CD4-positive, alpha-beta T cell (primary cell): ENCODE results near the gene CDH8. TPM values are rescaled to one million over a fixed set of nuclear protein-coding genes. Genes with fewer than 3 reads are reported as not detected.

Experiments used
- ATAC-seq: fragments of 200-7000 bp; cut with Tn5 transposase; one replicate; pipeline ENCODE4 v1.10.0; 2022; ENCODE audit warnings: mild to moderate bottlenecking; ENCODE audit not compliant: poor library complexity
- CTCF ChIA-PET: fragments of 350-600 bp; sonication (Branson Sonifier 250); formaldehyde crosslinking; loops from one replicate; lab custom pipeline; 2021; ENCODE audit warnings: antibody characterized with exemption, inconsistent platforms; lab: Charles Lee
- POLR2A ChIA-PET: fragments of 350-600 bp; sonication (Branson Sonifier 250); formaldehyde crosslinking; loops from one replicate; lab custom pipeline; 2021; ENCODE audit warnings: antibody characterized with exemption, inconsistent platforms; lab: Charles Lee
- DNase-seq, 14 experiments: peaks; one replicate each; pipeline ENCODE4 v3.0.0-alpha.2; 2013 to 2020; ENCODE audit warnings: mixed read lengths in 2 of 14
- H3K27ac ChIP-seq, 2 donors: one replicate each; pipeline versions ENCODE4 v1.5.1 to v1.7.0; 2013; ENCODE audit warnings: low read length in 2 of 2, low read depth in 1 of 2, mild to moderate bottlenecking in 1 of 2
- H3K27me3 ChIP-seq, 2 experiments: 1 replicate in 1 of 2; 2 replicates in 1 of 2; pipeline versions ENCODE4 v1.6.1 to v1.7.0; 2013; ENCODE audit warnings: low read length in 2 of 2, control low read depth in 1 of 2, mild to moderate bottlenecking in 1 of 2, moderate library complexity in 1 of 2; ENCODE audit not compliant: insufficient read depth in 2 of 2, control insufficient read depth in 1 of 2
- H3K36me3 ChIP-seq: one replicate; pipeline ENCODE4 v1.6.1; 2013; ENCODE audit warnings: low read length, control low read depth; ENCODE audit not compliant: insufficient read depth
- H3K4me1 ChIP-seq: one replicate; pipeline ENCODE4 v1.6.1; 2013; ENCODE audit warnings: low read length, control low read depth; ENCODE audit not compliant: insufficient read depth
- H3K4me3 ChIP-seq: one replicate; pipeline ENCODE4 v1.5.1; 2013; ENCODE audit warnings: mild to moderate bottlenecking, low read length, moderate library complexity
- H3K9me3 ChIP-seq, 2 experiments: 1 replicate in 1 of 2; 2 replicates in 1 of 2; pipeline versions ENCODE4 v1.6.1 to v1.7.0; 2013; ENCODE audit warnings: low read length in 2 of 2, mild to moderate bottlenecking in 2 of 2, control low read depth in 1 of 2, moderate library complexity in 1 of 2; ENCODE audit not compliant: control insufficient read depth in 1 of 2, insufficient read depth in 1 of 2
- H3K27ac Mint-ChIP-seq: one replicate; pipeline ENCODE4 v1.8.0; 2020; ENCODE audit warnings: mixed read lengths
- H3K27me3 Mint-ChIP-seq: one replicate; pipeline ENCODE4 v1.8.0; 2021; ENCODE audit warnings: mixed read lengths
- H3K36me3 Mint-ChIP-seq: one replicate; pipeline ENCODE4 v1.8.0; 2021; ENCODE audit warnings: low read depth, mixed read lengths
- H3K4me1 Mint-ChIP-seq: one replicate; pipeline ENCODE4 v1.8.0; 2021; ENCODE audit warnings: low read depth, mixed read lengths
- H3K4me3 Mint-ChIP-seq: one replicate; pipeline ENCODE4 v1.8.0; 2020; ENCODE audit warnings: mild to moderate bottlenecking, mixed read lengths
- H3K9me3 Mint-ChIP-seq: one replicate; pipeline ENCODE4 v1.8.0; 2020; ENCODE audit warnings: mixed read lengths
- intact Hi-C, 2 experiments: fragments of 100-400 bp; cut with DNase I in 1 of 2; cut with micrococcal nuclease in 1 of 2; formaldehyde crosslinking; loops; one replicate each; pipeline versions ENCODE4 v1.15.1 to v1.9.0; 2023 to 2025; cut with DNase I, micrococcal nuclease
- total RNA-seq, 174 experiments: library from RNA in 2 of 174; stranded (reverse) in 2 of 174; gene quantifications; one replicate each; pipeline ENCODE4 v1.2.3 and lab custom pipeline; 2021 to 2026
- TF ChIP-seq, protein P1 (sequence below): fragments of 200-600 bp; IDR thresholded peaks from one replicate; pipeline ENCODE4 v1.8.0; 2022; ENCODE audit warnings: antibody characterized with exemption, mild to moderate bottlenecking

The CDH8 gene
- total RNA-seq, 2 experiments from 2014 or later, result not detected

- peaks cover 4% of the 10 kb centered on the region in 2 experiments for H3K9me3 ChIP-seq
- TF ChIP-seq, protein P1, sequence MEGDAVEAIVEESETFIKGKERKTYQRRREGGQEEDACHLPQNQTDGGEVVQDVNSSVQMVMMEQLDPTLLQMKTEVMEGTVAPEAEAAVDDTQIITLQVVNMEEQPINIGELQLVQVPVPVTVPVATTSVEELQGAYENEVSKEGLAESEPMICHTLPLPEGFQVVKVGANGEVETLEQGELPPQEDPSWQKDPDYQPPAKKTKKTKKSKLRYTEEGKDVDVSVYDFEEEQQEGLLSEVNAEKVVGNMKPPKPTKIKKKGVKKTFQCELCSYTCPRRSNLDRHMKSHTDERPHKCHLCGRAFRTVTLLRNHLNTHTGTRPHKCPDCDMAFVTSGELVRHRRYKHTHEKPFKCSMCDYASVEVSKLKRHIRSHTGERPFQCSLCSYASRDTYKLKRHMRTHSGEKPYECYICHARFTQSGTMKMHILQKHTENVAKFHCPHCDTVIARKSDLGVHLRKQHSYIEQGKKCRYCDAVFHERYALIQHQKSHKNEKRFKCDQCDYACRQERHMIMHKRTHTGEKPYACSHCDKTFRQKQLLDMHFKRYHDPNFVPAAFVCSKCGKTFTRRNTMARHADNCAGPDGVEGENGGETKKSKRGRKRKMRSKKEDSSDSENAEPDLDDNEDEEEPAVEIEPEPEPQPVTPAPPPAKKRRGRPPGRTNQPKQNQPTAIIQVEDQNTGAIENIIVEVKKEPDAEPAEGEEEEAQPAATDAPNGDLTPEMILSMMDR, result no peak
- CTCF ChIA-PET, result no interaction called here
These were observed 163.5 kb downstream of the CDH8 start for GRCh38 chr16:61872778-61873119.

DNA sequence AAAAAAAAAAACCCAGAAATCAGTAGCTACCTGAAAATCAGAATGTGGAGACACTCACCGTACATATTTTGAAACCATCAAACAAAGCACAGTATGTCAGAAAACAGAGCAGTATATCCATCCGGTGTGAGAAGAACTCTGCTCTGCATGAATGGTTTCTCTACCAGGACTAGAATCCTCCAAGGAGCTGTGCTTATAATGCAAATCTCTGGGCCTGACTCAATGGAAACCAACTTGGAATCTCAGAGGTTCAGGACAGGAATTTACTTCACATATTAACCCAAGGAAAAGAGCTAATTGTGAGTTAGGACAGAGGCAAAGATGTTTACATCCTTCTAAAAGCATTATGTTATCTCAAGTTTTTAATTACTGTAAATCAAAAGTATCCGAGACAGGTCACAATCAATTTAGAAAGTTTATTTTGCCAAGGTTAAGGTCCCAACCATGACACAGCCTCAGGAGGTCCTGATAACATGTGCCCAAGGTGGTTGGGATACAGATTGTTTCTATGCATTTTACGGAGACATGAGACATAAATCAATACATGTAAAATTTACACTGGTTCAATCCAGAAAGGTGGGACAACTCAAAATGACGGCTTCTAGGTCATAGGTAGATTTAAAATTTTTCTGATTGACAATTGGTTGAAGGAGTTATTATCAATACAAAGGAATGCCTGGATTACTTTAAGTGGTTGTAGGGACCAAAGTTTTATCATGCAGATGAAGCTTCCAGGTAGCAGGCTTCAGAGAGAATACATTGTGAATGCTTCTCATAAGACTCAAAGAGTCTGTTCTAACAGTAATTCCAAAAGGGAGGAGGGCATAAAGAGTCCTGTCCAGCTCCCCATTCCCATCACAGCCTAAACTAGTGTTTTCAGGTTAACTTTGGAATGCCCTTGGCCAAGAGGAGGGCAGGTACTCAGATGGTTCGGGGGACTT lies 164.1 kb downstream of the CDH8 start:
- DNase-seq (no peak), ATAC-seq (no peak)
- Histone ChIP-seq H3K9me3 (peaks cover 4% of the 10 kb centered on the region in 2 experiments), H3K27me3 (no peaks in the 10 kb centered on the region), H3K4me3 (no peak overlapping the region), H3K4me1 (no peaks in the 10 kb centered on the region), H3K27ac (no peak overlapping the region), H3K36me3 (no peaks in the 10 kb centered on the region)
- Mint-ChIP-seq H3K36me3 (no peaks in the 10 kb centered on the region), H3K9me3 (peaks cover 29% of the 10 kb centered on the region), H3K4me1 (no peaks in the 10 kb centered on the region), H3K27me3 (no peaks in the 10 kb centered on the region), H3K27ac (no peak overlapping the region), H3K4me3 (no peak overlapping the region)
- CTCF ChIA-PET, result no interaction called here
- intact Hi-C loops, result no loop called here
- TF ChIP-seq, protein P1, result no peak
- POLR2A ChIA-PET, result no interaction called here

More at GRCh38 chr16:61872778-61873119, 163.5 kb downstream of the CDH8 start:
- Mint-ChIP-seq H3K36me3 (no peaks in the 10 kb centered on the region), H3K27me3 (no peaks in the 10 kb centered on the region), H3K4me3 (no peak overlapping the region), H3K27ac (no peak overlapping the region), H3K9me3 (peaks cover 30% of the 10 kb centered on the region), H3K4me1 (no peaks in the 10 kb centered on the region)
- DNase-seq (no peak), ATAC-seq (no peak)
- Histone ChIP-seq H3K36me3 (no peaks in the 10 kb centered on the region), H3K4me3 (no peak overlapping the region), H3K27ac (no peak overlapping the region), H3K27me3 (no peaks in the 10 kb centered on the region), H3K4me1 (no peaks in the 10 kb centered on the region)
- intact Hi-C loops, result no loop called here
- POLR2A ChIA-PET, result no interaction called here

GRCh38 chr16:61862221-61863155 lies 173.8 kb downstream of the CDH8 start:
- no peak for DNase-seq
- no peak for ATAC-seq
- Mint-ChIP-seq H3K27me3 (no peaks in the 10 kb centered on the region), H3K4me1 (no peaks in the 10 kb centered on the region), H3K9me3 (peaks cover 16% of the 10 kb centered on the region), H3K36me3 (no peaks in the 10 kb centered on the region), H3K27ac (no peak overlapping the region), H3K4me3 (no peak overlapping the region)
- TF ChIP-seq, protein P1, result no peak
- Histone ChIP-seq H3K27me3 (no peaks in the 10 kb centered on the region), H3K4me1 (no peaks in the 10 kb centered on the region), H3K27ac (no peak overlapping the region), H3K4me3 (no peak overlapping the region), H3K36me3 (no peaks in the 10 kb centered on the region), H3K9me3 (peaks cover 0 to 4% of the 10 kb centered on the region in 2 experiments)
- intact Hi-C loops, result no loop called here
- POLR2A ChIA-PET, result no interaction called here
- CTCF ChIA-PET, result no interaction called here
